IMR-90 (cell line): ENCODE data around the gene PRKN. TPM values are rescaled to one million over a fixed set of nuclear protein-coding genes. Genes with fewer than 3 reads are reported as not detected.

Experiments used
- ATAC-seq: fragments of 200-7000 bp; cut with Tn5 transposase; 2 replicates; pipeline ENCODE4 v1.9.1; 2020; ENCODE audit warnings: low read depth, mild to moderate bottlenecking, moderate library complexity
- BruUV-seq: library from RNA; stranded (reverse); fragments of 400-500 nt; replicated peaks from 2 replicates; lab custom pipeline; 2021; lab: Mats Ljungman, UMichigan
- CTCF ChIA-PET: fragments of 300-600 bp; formaldehyde crosslinking; extraction: SDS; loops from one replicate; lab custom pipeline; 2021; ENCODE audit warnings: antibody characterized with exemption; lab: Yijun Ruan, JAX
- POLR2A ChIA-PET: fragments of 300-600 bp; sonication (Branson Sonifier 250); formaldehyde crosslinking; loops from one replicate; lab custom pipeline; 2022; ENCODE audit warnings: antibody characterized with exemption; ENCODE audit not compliant: unreplicated experiment; lab: Charles Lee
- DNase-seq: peaks from one replicate; pipeline ENCODE4 v3.0.0; 2013
- H2AFZ ChIP-seq: replicated peaks from 2 replicates; pipeline ENCODE3; 2013; ENCODE audit warnings: low read length, mild to moderate bottlenecking; ENCODE audit not compliant: poor library complexity
- H2AK5ac ChIP-seq: 2 replicates; pipeline ENCODE4 v1.6.1; 2013; ENCODE audit warnings: low read depth, low read length, inconsistent platforms
- H2AK9ac ChIP-seq: replicated peaks from 2 replicates; pipeline ENCODE3; 2013; ENCODE audit warnings: mild to moderate bottlenecking, low read depth, low read length, moderate library complexity; ENCODE audit not compliant: poor library complexity
- H2BK120ac ChIP-seq: 2 replicates; pipeline ENCODE4 v1.6.1; 2013; ENCODE audit warnings: low read depth, low read length, inconsistent platforms
- H2BK15ac ChIP-seq: 3 replicates; pipeline ENCODE4 v1.6.1; 2013; ENCODE audit warnings: low read depth, low read length, inconsistent platforms
- H2BK20ac ChIP-seq: 2 replicates; pipeline ENCODE4 v1.6.1; 2013; ENCODE audit warnings: low read depth, mild to moderate bottlenecking, inconsistent platforms, low read length, moderate library complexity
- H2BK5ac ChIP-seq: 2 replicates; pipeline ENCODE4 v1.6.1; 2013; ENCODE audit warnings: mild to moderate bottlenecking, low read depth, low read length, inconsistent platforms; ENCODE audit not compliant: poor library complexity, severe bottlenecking
- H3K14ac ChIP-seq: replicated peaks from 2 replicates; pipeline ENCODE4 v1.6.1; 2013; ENCODE audit warnings: low read depth, low read length, inconsistent platforms
- H3K18ac ChIP-seq: 2 replicates; pipeline ENCODE4 v1.6.1; 2013; ENCODE audit warnings: low read depth, low read length, control low read depth
- H3K23ac ChIP-seq: 2 replicates; pipeline ENCODE4 v1.6.1; 2013; ENCODE audit warnings: low read depth, low read length, inconsistent platforms
- H3K27ac ChIP-seq: 2 replicates; pipeline ENCODE4 v1.5.1; 2013; ENCODE audit warnings: mild to moderate bottlenecking, control low read depth, low read length; ENCODE audit not compliant: insufficient read depth
- H3K27me3 ChIP-seq: 2 replicates; pipeline ENCODE4 v1.6.1; 2013; ENCODE audit warnings: low read length; ENCODE audit not compliant: control insufficient read depth, insufficient read depth
- H3K36me3 ChIP-seq: 2 replicates; pipeline ENCODE4 v1.6.1; 2013; ENCODE audit warnings: low read length, mixed read lengths; ENCODE audit not compliant: control insufficient read depth, insufficient read depth
- H3K4ac ChIP-seq: 2 replicates; pipeline ENCODE4 v1.6.1; 2013; ENCODE audit warnings: low read depth, low read length, inconsistent platforms
- H3K4me1 ChIP-seq: 2 replicates; pipeline ENCODE4 v1.6.1; 2013; ENCODE audit warnings: low read length, mixed read lengths; ENCODE audit not compliant: control insufficient read depth, insufficient read depth
- H3K4me2 ChIP-seq: 2 replicates; pipeline ENCODE4 v1.6.1; 2013; ENCODE audit warnings: low read depth, mild to moderate bottlenecking, control low read depth, low read length, moderate library complexity
- H3K4me3 ChIP-seq: 2 replicates; pipeline ENCODE4 v1.5.1; 2013; ENCODE audit warnings: low read depth, mild to moderate bottlenecking, control low read depth, low read length, moderate library complexity; ENCODE audit not compliant: insufficient read depth
- H3K56ac ChIP-seq: 2 replicates; pipeline ENCODE4 v1.6.1; 2013; ENCODE audit warnings: low read length, inconsistent platforms; ENCODE audit not compliant: insufficient read depth; ENCODE audit errors: extremely low read depth
- H3K79me1 ChIP-seq, 2 experiments: 2 replicates each; pipeline ENCODE4 v1.6.1; 2013; ENCODE audit warnings: low read length in 2 of 2, inconsistent platforms in 1 of 2, low read depth in 1 of 2
- H3K9ac ChIP-seq: 2 replicates; pipeline ENCODE4 v1.6.1; 2013; ENCODE audit warnings: low read depth, low read length, control low read depth
- H3K9me1 ChIP-seq: 2 replicates; pipeline ENCODE4 v1.6.1; 2013; ENCODE audit warnings: low read length, inconsistent platforms; ENCODE audit not compliant: insufficient read depth
- H3K9me3 ChIP-seq: 2 replicates; pipeline ENCODE4 v1.6.1; 2013; ENCODE audit warnings: low read length; ENCODE audit not compliant: control insufficient read depth, insufficient read depth
- H4K20me1 ChIP-seq: 2 replicates; pipeline ENCODE4 v1.6.1; 2013; ENCODE audit warnings: low read length, inconsistent platforms; ENCODE audit not compliant: insufficient read depth
- H4K5ac ChIP-seq: 2 replicates; pipeline ENCODE4 v1.6.1; 2013; ENCODE audit warnings: mild to moderate bottlenecking, low read depth, low read length, control low read depth
- H4K8ac ChIP-seq, 2 experiments: 2 replicates each; pipeline ENCODE4 v1.6.1; 2013; ENCODE audit warnings: low read depth in 2 of 2, low read length in 2 of 2, control low read depth in 1 of 2, inconsistent platforms in 1 of 2
- H4K91ac ChIP-seq: 2 replicates; pipeline ENCODE4 v1.6.1; 2013; ENCODE audit warnings: low read depth, low read length, inconsistent platforms; ENCODE audit not compliant: insufficient read depth
- BHLHE40 ChIP-seq: fragments of 150-350 bp; IDR thresholded peaks from 2 replicates; pipeline ENCODE4 v1.6.1; 2016; ENCODE audit warnings: mild to moderate bottlenecking, low read depth, low read length
- CEBPB ChIP-seq: IDR thresholded peaks from 2 replicates; pipeline ENCODE4 v1.6.1; 2012; ENCODE audit warnings: low read depth, low read length, improper control_type of control experiment
- CHD1 ChIP-seq: IDR thresholded peaks from 2 replicates; pipeline ENCODE4 v1.6.1; 2012; ENCODE audit warnings: low read depth, low read length, improper control_type of control experiment
- CTCF ChIP-seq: conservative IDR thresholded peaks from 2 replicates; pipeline ENCODE4 v1.5.1; 2012; ENCODE audit warnings: mild to moderate bottlenecking, low read depth, low read length, improper control_type of control experiment
- ELK1 ChIP-seq: fragments of 150-350 bp; IDR thresholded peaks from 2 replicates; pipeline ENCODE4 v1.6.1; 2016; ENCODE audit warnings: low read depth, mild to moderate bottlenecking, low read length, moderate library complexity, borderline replicate concordance
- FOS ChIP-seq: fragments of 150-350 bp; IDR thresholded peaks from 2 replicates; pipeline ENCODE4 v1.6.1; 2016; ENCODE audit warnings: low read depth, low read length
- MAFK ChIP-seq: IDR thresholded peaks from 2 replicates; pipeline ENCODE4 v1.6.1; 2012; ENCODE audit warnings: low read depth, low read length, improper control_type of control experiment
- MAZ ChIP-seq: IDR thresholded peaks from 2 replicates; pipeline ENCODE4 v1.6.1; 2012; ENCODE audit warnings: low read depth, mild to moderate bottlenecking, low read length, improper control_type of control experiment, moderate library complexity, borderline replicate concordance
- MXI1 ChIP-seq: IDR thresholded peaks from 2 replicates; pipeline ENCODE4 v1.6.1; 2012; ENCODE audit warnings: low read depth, mild to moderate bottlenecking, low read length, moderate library complexity, borderline replicate concordance
- NFE2L2 ChIP-seq: fragments of 150-350 bp; IDR thresholded peaks from 2 replicates; pipeline ENCODE4 v1.6.1; 2016; ENCODE audit warnings: low read depth, mild to moderate bottlenecking, low read length
- POLR2A ChIP-seq: IDR thresholded peaks from 2 replicates; pipeline ENCODE4 v1.6.1; 2012; ENCODE audit warnings: mild to moderate bottlenecking, low read depth, low read length
- RAD21 ChIP-seq: IDR thresholded peaks from 2 replicates; pipeline ENCODE4 v1.6.1; 2012; ENCODE audit warnings: low read length, improper control_type of control experiment
- RCOR1 ChIP-seq: IDR thresholded peaks from 2 replicates; pipeline ENCODE4 v1.6.1; 2012; ENCODE audit warnings: mild to moderate bottlenecking, low read length, improper control_type of control experiment; ENCODE audit not compliant: insufficient replicate concordance
- RFX5 ChIP-seq: IDR thresholded peaks from 2 replicates; pipeline ENCODE4 v1.8.0; 2012; ENCODE audit warnings: low read depth, mild to moderate bottlenecking, low read length, moderate library complexity
- SMC3 ChIP-seq: fragments of 150-350 bp; IDR thresholded peaks from 2 replicates; pipeline ENCODE4 v1.6.1; 2016; ENCODE audit warnings: low read depth, mild to moderate bottlenecking, antibody characterized with exemption, low read length, moderate library complexity
- USF2 ChIP-seq: fragments of 150-350 bp; IDR thresholded peaks from 2 replicates; pipeline ENCODE4 v1.6.1; 2017; ENCODE audit warnings: mild to moderate bottlenecking, antibody characterized with exemption, low read length, low read depth
- WGBS, 2 experiments: methylation state at CpG; one replicate each; pipeline versions ENCODE4 v1.1.5 to v1.1.7; 2013; ENCODE audit warnings: missing lambda C conversion rate in 2 of 2; ENCODE audit not compliant: insufficient read length in 1 of 2; ENCODE audit errors: extremely low coverage in 2 of 2; 5-methylcytosine and 5-hydroxymethylcytosine counted together
- dilution Hi-C: fragments of 300-500 bp; cut with HindIII; formaldehyde crosslinking; loops from one replicate; pipeline ENCODE4 v1.14.3; 2018; ENCODE audit warnings: low sequenced_read_pairs; ENCODE audit not compliant: unreplicated experiment
- in situ Hi-C: fragments of 300-500 bp; cut with MboI; formaldehyde crosslinking; loops from 3 replicates; pipeline ENCODE4 v1.14.3; 2019; ENCODE audit warnings: low sequenced_read_pairs, inconsistent platforms, mixed read lengths
- intact Hi-C: fragments of 100-400 bp; cut with micrococcal nuclease; formaldehyde crosslinking; loops from 2 replicates; pipeline ENCODE4 v1.10.0; 2022
- polyA plus RNA-seq, 3 experiments: library from polyadenylated mRNA; depleted of rRNA; stranded (reverse); fragments of >200 nt; gene quantifications; 2 replicates each; pipeline ENCODE4 v1.2.3, GENCODE V29; 2012; ENCODE audit warnings: low replicate concordance in 1 of 3
- total RNA-seq: library from RNA; depleted of rRNA; stranded (reverse); fragments of >200 nt; gene quantifications from 2 replicates; pipeline ENCODE4 v1.2.3, GENCODE V29; 2012

The PRKN gene
- total and polyA plus RNA-seq, 2 of the 4 experiments (the other 2 are of a cell fraction): 0.15 to 0.18 TPM

DNA sequence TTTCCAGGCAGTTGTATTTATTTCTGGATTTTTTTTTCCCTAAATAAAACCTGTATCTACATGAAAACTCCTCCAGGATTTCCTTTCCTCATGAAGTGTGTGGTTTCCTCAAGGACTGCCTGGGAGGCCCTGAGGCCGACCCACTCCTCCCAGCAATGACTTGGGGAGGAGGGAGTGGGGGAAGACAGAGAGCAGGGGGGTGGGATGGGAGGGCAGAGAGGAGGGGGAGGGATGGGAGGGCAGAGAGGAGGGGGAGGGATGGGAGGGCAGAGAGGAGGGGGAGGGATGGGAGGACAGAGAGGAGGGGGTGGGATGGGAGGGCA is 1291.9 kb downstream of the PRKN start:
- POLR2A ChIA-PET: interaction anchor here (0.5 kb wide), 1 partner anchor 641 kb away, joined by 3 read pairs; no protein-coding TSS in a partner anchor
- H4K20me1 ChIP-seq: no peaks in the 10 kb centered on the region

More for the DNA sequence above, 1291.9 kb downstream of the PRKN start:
- Histone ChIP-seq H3K36me3 (no peaks in the 10 kb centered on the region), H4K8ac (no peak overlapping the region), H3K18ac (no peak overlapping the region), H3K27me3 (no peaks in the 10 kb centered on the region), H3K9me3 (no peaks in the 10 kb centered on the region), H2AK9ac (no peak overlapping the region), H3K9me1 (no peaks in the 10 kb centered on the region), H2BK5ac (no peak overlapping the region), H3K56ac (no peak overlapping the region), H4K91ac (no peak overlapping the region), H3K27ac (no peak overlapping the region), H2AK5ac (no peak overlapping the region), H3K4me3 (no peak overlapping the region), H3K9ac (no peak overlapping the region), H2AFZ (no peak overlapping the region), H3K4me2 (no peak overlapping the region), H4K5ac (no peak overlapping the region), H2BK15ac (no peak overlapping the region), H3K23ac (no peak overlapping the region), H2BK20ac (no peak overlapping the region), H2BK120ac (no peak overlapping the region), H3K14ac (no peak overlapping the region), H3K79me1 (no peaks in the 10 kb centered on the region), H3K4me1 (no peaks in the 10 kb centered on the region), H3K4ac (no peak overlapping the region)
- no CpG with 5 or more reads among the region's 1 CpG for WGBS, 2 experiments
- ATAC-seq (no peak), DNase-seq (no peak)
- CTCF ChIA-PET: interaction anchor here (1.2 kb wide), 1 partner anchor 17 kb away, joined by 5 read pairs; no protein-coding TSS in a partner anchor
- in situ Hi-C loops: no loop called here
- dilution Hi-C loops: no loop called here
- intact Hi-C loops: no loop called here
- BruUV-seq: no TSS peak
- TF ChIP-seq RAD21: no peak
- no peak for TF ChIP-seq CTCF
- TF ChIP-seq NFE2L2: no peak
- TF ChIP-seq MAZ: no peak
- no peak for TF ChIP-seq USF2
- TF ChIP-seq ELK1: no peak
- TF ChIP-seq RFX5: no peak
- TF ChIP-seq RCOR1: no peak
- TF ChIP-seq CEBPB: no peak
- TF ChIP-seq FOS: no peak
- TF ChIP-seq SMC3: no peak
- no peak for TF ChIP-seq MXI1
- no peak for TF ChIP-seq BHLHE40
- no peak for TF ChIP-seq POLR2A
- TF ChIP-seq CHD1: no peak
- no peak for TF ChIP-seq MAFK
